HG03039 (cell line): ENCODE results near the gene B4GALNT1.
"Not testable (repeated sequence)": the region's sequence is repeated elsewhere in the genome, so short reads cannot be mapped to it uniquely, and the experiment has no call there.

Experiments
- ATAC-seq: cut with Tn5 transposase; IDR thresholded peaks from one replicate; pipeline ENCODE4 v1.9.1; 2021; ENCODE audit warnings: mild to moderate bottlenecking, moderate library complexity; ENCODE audit not compliant: unreplicated experiment

Gene B4GALNT1

DNA sequence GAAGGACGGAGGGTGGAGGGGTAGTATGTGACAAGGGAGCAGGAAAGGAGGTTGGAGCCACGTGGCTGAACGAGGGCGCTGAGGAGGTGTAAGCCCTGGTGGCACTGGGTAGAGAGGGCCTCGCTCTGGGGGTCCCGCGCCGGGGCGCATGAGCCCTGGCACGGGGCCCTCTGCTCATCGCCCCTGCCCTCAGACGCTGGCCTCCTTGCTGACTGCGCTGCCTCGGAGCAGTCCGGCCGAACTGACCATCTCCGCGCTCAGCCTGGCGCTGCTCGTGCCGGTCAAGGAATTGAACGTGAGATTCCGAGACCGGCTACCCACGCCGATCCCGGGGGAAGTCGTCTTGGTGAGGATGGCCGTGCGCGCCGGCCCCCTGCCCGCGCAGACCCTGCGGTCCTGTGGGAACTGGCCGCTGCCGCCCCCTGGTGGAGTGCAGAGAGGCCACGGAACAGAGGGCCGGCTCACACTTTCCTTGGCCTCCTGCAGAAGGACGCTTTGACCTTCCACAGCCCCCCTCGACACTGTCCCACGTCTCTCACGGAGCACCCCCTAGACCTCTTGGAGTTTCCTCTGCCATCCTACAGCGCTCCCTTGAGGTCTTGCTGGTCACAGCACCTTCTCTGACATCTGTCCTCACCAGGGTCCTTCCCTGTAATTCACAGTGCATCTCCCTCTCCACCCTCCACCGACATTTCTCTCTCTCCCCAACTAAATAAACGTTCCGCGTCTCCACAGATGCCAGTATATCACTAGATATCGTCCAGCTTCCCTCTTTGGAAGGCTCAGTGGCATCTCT, 11.3 kb downstream of the B4GALNT1 start:
- ATAC-seq: no peak

DNA sequence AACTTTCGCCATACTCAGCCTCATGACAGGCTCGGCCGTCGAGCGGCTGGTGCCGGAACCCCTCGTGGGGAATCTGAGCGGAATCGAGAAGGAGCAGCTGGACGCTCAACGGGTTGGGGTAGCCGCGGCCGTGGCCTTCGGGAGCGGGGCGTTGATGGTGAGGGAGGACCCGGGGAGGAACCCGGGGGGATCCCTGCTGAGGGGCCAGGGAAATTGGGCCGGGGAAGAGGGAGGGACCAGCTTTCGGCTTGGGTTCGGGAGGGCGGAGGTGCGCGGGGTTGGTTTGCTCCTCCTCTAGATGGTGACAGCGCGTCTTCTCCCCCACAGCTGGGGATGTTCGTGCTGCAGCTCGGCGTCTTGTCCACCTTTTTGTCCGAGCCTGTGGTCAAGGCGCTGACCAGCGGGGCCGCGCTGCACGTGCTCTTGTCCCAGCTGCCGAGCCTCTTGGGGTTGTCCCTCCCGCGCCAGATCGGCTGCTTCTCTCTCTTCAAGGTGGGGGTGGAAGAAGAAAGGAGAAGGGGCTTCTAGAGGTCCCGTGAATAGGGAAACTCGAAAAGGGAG, 12.0 kb downstream of the B4GALNT1 start:
- ATAC-seq: no peak

DNA sequence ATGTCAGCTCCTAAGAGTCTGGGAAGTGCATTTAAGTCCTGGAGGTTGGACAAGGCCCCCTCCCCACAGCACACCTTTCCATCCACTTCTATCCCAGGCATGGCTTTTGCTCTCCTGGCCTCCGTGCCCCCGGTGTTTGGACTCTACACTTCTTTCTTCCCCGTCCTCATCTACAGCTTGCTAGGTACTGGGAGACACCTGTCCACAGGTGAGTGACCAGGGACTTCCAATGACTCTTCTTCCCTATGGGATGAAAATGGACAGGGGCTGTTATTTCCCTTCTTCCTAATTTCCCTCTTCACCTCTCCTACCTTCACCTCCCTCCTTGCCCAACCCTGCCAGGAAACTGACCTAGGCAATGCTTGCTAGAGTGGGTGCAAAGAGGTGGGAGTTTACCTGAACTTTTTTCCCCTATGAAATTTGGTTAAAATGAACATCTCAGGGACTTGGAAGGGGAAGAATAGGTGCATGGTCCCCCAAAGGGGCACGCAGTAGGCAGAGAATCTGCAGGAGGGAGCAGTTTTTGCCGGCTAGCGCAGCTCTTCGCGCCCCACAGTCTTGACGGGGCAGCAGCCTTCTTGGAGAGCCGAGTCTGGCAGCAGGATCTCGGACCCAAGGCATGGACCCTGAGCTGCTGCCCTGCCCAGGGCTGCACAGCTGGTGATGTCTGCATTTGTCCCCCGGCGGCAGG, 12.6 kb downstream of the B4GALNT1 start:
- no peak for ATAC-seq

DNA sequence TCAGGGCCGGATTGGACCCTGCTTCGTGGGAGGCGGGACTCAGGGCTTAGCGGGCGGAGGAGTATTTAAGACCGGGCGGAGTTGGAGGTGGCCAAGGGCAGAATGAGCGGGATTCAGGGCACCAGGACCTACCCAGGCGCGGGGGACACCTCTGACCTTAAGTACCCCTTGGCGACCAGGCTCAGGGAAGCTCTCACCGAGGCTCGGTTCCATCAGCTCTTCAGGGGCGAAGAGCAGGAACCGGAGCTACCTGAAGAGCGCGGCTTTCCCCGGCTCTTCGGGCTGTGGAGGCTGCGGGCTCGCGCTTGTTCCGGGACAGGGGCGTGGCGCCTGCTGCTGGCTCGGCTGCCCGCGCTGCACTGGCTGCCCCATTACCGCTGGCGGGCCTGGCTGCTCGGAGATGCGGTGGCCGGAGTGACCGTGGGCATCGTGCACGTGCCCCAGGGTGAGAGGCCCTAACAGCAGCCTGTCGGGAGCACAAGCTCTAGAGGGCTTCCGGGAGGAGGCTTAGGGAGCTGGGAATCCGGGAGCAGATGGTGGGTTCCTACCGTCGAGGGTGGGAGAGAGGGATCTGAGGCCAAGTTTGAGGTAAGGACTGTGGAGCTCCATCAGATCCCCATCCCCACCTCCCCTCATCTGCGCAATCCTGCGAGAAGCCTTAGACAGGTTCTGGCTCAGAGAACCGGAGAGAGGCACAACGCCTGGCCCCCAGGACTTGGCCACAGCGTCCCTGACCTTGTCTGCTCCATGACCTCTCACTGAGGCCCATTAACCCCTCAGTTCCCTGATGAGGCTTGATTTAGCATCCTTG, 13.4 kb downstream of the B4GALNT1 start:
- no peak for ATAC-seq

DNA sequence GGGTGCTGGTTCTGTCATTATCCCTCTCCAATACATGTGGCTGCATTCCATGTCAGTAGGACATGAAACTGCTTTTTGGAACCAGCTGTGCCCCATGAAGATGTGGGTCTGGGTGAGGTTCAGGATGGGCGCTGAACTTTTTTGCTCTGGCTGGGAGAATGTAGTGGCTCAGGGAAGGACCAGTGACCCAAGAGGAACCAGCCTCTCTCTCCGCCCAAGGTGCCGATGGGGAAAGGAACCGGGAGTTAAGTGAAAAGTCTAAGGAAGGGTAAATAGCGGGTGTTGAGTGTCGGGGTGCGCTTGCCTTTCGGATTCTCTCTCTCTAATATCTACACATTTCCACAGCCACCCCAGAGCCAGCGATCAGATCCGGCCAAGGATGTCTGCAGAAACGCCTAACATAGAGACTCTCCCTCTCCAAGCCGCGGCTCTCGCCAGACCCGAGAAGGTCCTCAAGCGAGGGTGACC, 14.0 kb downstream of the B4GALNT1 start:
- no peak for ATAC-seq

DNA sequence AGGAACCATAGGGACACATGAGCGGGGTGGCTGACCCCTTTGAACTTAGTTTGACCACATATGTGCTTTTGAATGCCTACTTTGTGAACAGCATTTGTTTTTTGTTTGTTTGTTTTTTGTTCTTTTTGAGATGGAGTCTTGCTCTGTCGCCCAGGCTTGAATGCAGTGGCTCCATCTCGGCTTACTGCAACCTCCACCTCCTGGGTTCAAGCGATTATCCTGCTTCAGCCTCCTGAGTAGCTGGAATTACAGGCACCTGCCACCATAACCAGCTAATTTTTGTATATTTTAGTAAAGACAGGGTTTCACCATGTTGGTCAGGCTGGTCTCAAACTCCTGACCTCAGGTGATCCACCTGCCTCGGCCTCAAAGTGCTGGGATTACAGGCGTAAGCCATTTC, 14.6 kb downstream of the B4GALNT1 start:
- not testable (repeated sequence) for ATAC-seq

DNA sequence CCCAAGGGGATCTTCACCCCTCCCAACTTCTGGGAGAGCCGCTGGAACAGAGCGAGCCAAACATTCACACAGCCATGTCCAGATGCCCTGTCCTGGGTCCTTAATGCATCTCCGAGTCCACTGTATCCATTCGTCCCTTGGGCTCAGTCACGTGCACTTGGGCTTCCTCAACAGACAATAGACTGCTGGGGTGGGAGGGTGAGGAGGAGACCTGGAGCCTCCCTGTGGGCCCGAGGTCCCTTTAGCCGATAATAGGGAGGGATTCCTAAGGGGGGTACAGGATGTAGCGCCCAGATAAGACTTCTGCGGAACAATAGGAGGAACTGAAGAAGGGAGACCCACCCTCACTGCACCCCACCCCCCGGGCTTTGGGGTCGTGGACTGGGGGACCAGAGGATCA, 15.1 kb downstream of the B4GALNT1 start:
- no peak for ATAC-seq

DNA sequence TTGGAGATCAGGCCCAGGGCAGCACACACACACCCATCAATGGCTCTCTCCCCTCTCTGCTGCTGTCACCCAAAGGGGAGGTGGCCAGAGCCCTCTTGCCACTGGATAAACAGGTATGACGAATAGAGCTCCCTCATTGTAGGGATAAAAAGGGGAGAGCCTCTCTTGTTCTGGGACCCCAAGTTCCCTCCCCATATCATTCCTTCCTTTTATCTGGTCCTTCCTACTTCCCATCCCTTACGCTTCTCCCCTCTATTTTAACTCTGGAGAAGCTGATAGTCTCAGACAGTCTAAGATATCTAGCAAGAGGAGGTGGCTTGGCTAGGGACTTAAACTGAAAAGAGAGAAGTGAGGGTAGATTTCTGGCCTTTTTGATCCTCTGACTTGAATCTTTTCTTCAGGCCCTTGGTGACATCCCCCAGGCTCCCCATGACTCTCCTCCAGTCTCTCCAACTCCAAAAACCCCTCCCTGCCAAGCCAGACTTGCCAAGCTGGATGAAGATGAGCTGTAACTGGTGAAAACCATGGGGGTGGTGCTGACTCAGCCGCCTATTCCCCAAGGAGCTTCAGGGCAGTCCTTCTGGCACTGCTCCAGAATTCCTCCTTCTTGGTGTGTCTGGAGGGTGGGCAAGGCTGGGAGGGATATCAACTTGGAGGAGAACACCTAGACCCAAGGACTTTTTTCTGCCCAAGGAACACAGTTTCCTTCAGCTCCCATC, 16.5 kb downstream of the B4GALNT1 start:
- no peak for ATAC-seq

DNA sequence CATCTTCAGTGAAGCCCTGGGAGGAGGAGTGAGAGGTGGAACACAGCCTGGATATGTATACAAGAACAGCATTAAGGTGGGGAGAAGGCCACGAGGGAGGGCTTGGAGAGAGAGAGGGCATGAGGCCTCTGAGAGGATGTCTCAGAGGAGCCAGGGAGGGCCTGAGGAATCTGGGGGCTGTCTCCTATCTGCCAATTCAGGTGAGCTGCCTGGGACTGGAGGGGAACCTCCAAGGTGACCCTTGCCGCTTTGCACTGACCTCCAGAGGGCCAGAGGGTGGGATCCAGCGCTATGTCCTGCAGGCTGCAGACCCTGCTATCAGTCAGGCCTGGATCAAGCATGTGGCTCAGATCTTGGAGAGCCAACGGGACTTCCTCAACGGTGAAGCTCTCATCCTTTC, 17.4 kb downstream of the B4GALNT1 start:
- ATAC-seq: no peak

DNA sequence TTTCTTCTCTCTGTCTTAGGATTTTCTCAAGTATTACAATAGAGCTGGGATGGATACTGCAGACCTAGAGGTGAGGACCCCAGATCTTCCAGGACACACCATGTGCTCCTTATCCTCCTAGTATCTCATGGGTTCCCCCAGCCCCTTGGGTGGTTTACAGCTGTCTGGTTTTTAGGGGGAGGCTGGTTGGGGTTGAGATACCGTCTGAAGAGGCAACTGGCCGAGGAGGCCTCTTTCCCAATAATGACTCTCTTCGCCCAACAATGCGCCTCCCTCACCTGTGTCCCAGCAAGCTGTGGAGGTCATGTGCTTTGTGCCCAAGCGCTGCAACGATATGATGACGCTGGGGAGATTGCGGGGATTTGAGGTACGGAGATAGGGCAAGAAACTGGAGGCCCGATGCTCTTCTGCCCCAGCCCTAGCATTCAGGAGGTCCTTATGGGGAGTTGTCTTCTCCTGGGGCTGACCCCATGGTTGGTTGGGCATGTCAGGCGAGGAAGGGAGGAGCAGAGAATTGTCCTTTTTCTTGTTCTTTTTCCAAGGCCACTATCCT, 18.0 kb downstream of the B4GALNT1 start:
- no peak for ATAC-seq

DNA sequence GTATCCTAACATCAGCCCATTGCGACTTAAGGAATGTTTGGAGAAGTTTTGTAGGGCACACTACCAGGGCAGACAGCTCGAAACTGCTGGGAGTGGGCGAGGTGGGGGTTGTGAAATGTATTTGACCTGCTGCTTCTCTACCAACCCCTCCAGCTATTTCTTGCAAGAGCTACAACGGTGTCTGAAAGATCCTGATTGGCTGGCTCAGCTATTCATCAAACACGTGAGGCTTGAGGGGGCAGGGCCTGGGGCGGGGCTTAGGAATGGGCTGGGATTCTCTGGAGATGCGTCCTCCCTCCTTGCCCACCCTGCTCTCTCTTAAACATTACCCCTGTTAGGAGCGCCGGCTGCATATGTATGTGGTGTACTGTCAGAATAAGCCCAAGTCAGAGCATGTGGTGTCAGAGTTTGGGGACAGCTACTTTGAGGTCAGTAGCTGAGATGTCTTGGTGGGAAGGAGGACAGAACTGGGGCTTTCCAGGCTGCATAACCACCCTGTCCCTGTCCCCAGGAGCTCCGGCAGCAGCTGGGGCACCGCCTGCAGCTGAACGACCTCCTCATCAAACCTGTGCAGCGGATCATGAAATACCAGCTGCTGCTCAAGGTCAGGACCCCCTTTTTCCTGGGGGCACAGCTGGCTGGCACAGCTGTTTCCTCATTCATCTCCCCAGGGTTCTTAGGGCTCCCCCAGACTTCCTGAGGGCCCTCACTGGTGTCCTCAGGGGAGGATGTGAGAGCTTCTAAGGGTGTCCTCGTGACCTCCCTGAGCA, 18.6 kb downstream of the B4GALNT1 start:
- ATAC-seq: peak; percentile 44

DNA sequence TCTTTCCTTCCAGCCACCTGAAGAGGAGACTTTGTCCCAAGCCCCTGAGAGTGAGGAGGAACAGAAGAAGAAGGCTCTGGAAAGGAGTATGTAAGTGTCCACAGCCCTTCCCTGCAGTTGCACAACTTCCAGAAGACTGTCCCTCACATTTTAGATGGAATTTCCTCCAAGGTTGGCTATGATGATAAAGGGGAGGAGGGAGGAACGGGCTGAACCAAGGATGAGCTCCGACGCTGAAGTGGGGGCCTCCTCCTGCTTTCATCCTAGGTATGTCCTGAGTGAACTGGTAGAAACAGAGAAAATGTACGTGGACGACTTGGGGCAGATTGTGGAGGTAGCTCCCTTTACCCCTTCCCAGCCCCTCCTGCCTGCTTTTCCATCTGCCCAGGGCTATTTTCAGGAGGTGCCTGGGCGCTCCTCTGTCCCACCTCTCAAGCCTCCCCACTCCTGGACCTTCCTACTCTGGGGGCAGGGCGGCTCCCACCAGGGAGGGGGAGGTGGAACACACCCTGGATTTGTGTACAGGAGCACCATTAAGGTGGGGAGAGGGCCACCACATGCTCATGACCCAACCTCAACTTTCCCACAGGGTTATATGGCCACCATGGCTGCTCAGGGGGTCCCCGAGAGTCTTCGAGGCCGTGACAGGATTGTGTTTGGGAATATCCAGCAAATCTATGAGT, 19.4 kb downstream of the B4GALNT1 start:
- ATAC-seq: no peak

DNA sequence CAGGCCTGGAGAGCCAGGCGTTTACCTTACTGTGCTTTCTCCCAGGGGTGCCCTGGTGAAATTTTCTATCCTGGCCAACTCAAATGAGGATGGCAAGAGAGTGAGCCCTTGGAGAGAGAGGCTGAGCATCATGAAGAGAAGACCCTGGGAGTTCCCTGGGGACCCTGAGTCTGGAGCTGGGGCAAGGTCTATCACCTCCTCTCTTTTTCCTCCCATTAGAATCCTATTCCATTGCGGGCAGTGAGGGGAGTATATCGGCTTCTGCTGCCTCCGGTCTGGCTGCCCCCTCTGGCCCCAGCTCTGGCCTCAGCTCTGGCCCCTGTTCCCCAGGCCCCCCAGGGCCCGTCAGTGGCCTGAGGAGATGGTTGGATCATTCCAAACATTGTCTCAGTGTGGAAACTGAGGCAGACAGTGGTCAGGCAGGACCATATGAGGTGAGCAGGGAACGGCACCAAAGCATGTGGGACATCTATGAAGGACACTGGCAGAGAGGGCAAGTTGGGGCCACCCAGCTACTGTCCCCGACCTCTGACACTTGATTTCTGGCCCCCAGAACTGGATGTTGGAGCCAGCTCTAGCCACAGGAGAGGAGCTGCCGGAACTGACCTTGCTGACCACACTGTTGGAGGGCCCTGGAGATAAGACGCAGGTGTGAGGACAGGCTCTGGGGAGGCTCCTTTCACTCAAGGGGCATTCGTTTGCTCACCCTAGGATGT, 20.1 kb downstream of the B4GALNT1 start:
- no peak for ATAC-seq

DNA sequence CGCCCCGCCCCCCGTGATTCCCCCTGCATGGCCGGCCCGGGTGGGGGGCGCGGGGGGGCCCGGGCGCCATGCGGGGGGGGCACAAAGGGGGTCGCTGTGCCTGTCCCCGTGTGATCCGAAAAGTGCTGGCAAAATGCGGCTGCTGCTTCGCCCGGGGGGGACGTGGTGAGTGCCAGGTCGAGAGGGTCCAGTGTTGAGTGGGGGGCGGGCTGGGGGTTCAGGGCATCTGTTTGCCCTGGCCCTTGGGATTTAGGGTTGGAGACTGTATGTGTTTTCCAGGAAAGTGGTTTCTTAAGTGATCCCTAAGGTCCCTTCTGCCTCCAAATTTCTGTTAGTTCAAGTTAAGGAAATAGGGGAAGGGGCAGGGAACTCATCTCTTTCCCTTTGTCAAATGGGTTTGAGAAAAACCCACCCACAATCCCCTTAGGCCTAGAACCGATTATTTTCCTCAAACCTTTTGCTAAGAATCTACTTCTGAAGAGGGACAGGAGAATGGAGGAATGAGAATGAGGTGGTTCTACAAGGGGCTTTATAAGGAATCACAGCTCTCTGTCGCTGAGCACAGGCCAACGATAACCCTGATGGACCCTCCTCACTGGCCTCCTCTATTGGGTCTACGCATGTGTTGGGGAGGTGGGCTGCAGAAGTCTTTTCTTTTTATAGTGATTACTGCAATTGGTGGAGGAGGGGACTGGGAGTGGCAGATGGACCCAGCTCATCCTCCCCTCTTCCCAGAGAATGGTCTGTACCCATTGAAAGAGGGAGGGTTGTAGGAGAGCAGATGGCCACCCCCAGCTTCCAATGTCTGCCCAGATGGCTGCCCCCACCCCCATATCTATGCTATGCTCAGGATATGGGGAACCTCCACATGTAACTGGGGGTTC, 20.9 kb downstream of the B4GALNT1 start:
- ATAC-seq: no peak

DNA sequence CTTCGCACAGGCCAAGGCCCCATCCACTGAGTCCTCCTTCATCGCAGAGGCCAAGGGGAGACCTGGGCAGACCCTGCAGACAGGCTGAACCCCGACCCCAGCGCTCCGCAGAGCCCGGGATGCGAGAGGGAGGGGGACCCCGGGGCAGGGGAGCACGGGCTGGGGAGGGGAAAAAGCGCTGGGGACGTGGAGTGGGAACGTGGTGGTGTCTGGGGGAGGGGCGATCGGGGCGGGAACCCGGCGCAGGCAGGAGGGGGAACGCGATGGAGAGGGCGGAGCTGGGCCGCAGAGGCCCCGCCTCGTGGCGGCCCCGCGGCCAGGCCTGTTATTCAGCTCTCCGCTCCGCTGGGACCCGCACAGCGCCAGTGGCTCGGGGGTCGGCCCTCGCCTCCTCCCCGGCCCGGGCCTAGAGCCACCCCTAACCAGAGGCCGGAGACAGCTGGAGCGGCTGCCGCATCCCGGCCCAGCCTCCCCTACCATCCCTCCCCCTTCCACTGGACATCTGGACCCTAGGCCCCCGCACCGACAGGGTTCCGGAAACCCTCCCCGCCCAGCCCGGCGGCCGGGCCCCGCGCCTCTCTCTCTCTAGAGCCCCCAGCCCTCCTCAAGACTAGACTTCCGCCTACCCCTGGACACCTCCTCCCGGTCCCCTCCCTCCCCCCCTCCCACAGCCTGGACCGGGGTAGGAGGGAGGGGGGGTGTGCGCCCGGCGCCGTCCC, 21.7 kb downstream of the B4GALNT1 start, which contains the start of gene ARHGEF25:
Gene ARHGEF25, plus strand, starts transcription at position 328 of the 719 bp plus-strand sequence. CDS start 460 bp downstream, outside the sequence.
- ATAC-seq: no peak

DNA sequence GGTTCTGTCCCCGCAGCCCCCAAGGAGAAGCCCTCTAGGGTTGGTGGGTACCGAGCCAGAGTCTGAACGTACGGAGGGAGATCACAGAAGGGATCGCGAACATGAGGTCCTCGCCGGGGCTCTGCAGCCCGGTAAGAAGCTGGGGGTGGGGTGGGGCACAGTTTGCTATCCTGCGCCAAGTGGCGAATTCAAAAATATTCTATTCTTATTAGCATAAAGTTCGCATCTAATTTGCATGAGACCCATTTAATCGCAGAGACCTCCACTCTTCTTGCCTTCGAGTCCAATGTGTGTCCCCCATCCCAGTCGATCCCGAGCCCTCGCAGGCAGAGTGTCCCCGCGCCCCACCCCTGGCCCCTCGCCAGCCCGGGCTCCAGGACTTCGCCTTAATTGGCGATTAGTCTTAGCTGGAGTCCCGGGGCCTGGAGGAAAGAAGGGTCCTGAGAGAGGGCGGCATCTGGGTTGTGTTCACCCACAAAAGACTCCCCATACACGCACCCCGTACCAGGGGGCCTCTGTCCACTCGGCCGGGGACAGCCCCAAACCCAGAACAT, 22.4 kb downstream of the B4GALNT1 start:
- ATAC-seq: no peak
